HG03354 (cell line): Measurements from ENCODE around the gene SNU13.
"Not testable (repeated sequence)": the region's sequence is repeated elsewhere in the genome, so short reads cannot be mapped to it uniquely, and the experiment has no call there.

Source experiments
- ATAC-seq: cut with Tn5 transposase; IDR thresholded peaks from one replicate; pipeline ENCODE4 v1.9.1; 2021; ENCODE audit warnings: mild to moderate bottlenecking; ENCODE audit not compliant: unreplicated experiment, poor library complexity, severe bottlenecking

The SNU13 gene

DNA sequence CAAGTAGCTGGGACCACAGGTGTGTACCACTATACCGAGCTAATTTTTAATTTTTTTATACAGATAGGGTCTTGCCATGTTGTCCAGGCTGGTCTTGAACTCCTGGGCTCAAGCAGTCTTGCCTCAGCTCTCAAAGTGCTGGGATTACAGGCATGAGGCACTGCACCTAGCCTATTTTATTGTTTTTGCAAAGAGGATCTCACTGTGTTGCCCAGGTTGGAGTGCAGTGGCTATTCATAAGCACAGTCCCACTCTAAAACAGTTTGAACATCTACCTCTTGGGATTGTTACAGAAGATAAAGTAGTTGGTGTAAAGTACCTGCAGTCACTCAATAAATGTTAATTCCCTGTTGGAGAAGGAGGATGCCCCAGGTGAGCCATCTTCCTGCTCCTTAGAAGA is 38.4 kb downstream of the SNU13 start:
- ATAC-seq = no peak

DNA sequence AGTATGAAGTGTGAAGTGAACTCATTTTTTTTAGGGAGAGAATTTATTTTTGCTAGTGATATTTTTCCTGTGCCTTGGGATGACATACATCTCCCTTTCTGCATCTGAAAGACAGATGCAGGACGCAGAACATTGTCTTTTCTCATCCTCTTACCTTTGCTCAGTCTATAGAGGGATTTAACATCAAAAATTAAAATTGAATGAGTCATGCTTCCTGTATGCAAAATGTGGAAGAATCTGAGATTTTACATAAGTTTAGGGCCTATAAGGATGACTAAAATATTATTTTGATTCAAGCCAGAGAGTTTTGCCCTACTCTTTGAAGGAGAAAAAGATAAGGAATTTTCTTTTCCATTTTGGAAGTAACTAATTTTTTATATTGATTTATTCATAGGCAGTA is 40.2 kb downstream of the SNU13 start:
- ATAC-seq = no peak

DNA sequence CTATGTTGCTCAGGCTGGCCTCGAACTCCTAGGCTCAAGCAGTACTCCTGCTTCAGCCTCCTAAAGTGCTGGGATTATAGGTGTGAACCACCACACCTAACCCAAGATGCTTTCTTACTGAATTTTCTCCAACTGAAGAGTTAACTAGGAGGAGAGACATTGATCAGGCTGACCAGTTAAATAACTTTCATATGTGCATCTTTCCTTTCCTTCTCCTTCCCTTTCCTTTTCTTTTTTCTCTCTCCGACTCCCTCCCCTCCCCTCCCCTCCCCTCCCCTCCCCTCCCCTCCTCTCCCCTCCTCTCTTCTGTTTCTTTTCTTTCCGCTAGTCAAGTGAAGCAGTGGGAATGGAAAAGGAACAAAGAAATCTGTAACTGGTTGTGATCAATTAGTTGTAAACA is 40.9 kb downstream of the SNU13 start:
- no peak for ATAC-seq

DNA sequence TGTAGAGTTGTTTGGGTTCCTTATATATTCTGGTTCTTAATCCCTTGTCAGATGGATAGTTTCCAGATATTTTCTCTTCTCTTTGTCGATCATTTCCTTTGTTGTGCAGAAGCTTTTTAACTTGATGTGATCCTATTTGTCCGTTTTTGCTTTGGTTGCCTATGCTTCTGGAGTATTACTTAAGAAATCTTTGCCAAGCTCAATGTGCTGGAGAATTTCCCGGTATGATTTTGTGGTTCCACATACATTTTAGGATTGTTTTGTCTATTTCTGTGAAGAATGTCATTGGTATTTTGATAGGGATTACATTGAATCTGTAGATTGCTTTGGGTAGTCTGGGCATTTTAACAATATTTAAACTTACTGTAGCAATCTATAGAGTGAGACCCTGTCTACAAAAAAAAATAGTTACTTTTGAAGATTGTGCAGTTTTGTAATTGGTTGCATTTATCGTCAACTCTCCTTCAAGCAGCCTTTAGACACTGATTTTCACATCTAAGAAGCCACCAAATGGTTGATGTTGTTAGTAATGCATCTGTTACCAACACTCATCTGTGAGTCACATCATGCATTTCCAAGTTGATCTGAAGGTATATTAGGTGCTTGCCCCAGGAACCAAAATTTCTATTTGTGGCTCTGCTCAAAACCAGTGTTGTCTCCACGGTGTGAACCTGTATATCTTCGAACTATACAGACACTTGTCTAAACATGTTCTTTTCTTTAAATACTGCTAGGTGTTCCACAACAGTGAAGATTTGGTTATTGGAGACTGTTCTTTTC is 46.1 kb downstream of the SNU13 start:
- no peak for ATAC-seq

DNA sequence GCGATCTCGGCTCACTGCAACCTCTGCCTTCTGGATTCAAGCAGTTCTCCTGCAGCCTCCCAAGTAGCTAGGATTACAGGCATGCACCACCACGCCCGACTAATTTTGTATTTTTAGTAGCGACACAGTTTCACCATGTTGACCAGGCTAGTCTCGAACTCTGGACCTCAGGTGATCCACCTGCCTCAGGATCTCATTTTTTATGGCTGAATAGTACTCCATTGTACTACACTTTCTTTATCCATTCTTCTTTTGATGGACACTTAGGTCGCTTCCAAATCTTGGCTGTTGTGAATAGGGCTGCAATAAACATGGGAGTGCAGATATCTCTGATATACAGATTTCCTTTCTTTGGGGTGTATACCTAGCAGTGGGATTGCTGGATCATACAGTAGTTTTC is 46.8 kb downstream of the SNU13 start:
- ATAC-seq = no peak

DNA sequence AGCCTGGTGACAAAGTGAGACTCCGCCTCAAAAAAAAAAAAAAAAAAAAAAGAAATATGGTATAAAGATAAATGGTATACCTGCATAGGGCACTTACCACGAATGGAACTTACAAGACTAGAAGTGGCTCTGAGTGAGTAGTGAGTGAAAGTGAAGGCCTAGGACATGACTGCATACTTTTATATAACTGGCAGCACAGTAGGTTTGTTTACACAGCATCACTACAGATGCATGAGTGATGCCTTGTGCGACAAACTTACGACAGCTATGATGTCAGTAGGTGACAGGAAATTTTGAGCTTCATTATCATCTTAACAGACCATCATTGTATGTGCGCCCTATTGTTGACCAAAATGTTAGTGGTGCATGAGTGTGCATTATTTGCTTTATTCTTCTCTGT is 49.9 kb downstream of the SNU13 start:
- ATAC-seq = no peak

DNA sequence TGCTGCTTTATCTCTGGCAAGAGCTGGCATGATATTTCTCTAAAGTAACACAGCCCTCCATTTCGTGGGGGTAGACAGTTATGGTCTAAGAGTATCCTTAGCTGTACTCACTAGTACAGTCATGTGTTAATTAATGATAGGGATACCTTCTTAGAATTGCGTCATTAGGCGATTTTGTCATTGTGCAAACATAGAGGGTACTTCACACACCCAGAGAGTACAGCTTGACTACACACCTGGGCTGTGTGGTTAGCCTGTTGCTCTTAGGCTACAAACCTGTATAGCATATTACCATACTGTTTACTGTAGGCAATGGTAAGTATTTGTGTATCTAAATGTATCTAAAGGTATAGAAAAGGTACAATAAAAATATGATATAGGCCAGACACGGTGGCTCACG is 50.5 kb downstream of the SNU13 start:
- no peak for ATAC-seq

DNA sequence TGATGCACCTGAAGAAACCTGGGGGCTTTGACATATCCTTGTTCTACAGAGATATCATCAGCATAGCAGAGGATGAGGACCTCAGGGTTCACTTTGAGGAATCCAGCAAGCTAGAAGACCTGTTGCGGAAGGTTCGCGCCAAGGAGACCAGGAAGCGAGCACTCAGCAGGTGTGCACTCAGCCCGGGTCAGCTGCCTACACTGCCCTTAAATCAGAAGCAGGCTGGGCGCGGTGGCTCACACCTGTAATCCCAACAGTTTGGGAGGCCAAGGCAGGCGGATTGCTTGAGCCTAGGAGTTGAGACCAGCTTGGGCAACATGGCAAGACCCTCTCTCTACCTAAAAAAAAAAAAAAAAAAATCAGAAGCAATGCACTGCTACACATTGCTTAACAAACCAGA is 51.0 kb downstream of the SNU13 start:
- ATAC-seq = not testable (repeated sequence)

DNA sequence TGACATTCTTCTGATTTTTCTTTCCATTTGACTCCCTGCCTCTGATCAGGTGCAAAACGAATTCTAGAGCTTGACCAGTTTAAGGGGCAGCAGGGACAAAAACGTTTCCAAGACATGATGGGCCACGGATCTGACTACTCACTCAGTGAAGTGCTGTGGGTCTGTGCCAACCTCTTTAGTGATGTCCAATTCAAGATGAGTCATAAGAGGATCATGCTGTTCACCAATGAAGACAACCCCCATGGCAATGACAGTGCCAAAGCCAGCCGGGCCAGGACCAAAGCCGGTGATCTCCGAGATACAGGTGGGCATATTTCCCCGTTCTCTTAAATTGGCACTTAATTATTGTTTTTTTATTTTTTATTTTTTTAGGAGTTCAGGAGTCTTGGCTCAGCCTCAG is 52.2 kb downstream of the SNU13 start:
- ATAC-seq = no peak

DNA sequence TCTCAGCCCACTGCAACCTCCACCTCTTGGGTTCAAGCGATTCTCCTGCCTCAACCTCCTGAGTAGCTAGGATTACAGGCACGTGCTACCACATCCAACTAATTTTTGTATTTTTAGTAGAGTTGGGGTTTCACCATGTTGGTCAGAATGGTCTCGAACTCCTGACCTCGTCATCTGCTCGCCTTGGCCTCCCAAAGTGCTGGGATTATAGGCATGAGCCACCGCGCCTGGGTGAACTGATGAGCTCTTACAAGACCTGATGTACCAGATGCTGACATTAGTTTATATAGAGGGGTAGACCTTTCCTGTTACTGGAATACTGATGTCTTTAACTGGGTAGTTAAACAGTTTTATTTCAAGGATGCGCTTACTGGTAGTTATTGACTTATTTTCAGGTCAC is 54.1 kb downstream of the SNU13 start:
- ATAC-seq = not testable (repeated sequence)

DNA sequence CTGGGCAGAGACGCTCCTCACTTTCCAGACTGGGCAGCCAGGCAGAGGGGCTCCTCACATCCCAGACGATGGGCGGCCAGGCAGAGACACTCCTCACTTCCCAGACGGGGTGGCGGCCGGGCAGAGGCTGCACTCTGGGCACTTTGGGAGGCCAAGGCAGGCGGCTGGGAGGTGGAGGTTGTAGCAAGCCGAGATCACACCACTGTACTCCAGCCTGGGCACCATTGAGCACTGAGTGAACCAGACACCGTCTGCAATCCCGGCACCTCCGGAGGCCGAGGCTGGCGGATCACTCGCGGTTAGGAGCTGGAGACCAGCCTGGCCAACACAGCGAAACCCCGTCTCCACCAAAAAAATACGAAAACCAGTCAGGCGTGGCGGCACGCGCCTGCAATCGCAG is 57.1 kb downstream of the SNU13 start:
- not testable (repeated sequence) for ATAC-seq

DNA sequence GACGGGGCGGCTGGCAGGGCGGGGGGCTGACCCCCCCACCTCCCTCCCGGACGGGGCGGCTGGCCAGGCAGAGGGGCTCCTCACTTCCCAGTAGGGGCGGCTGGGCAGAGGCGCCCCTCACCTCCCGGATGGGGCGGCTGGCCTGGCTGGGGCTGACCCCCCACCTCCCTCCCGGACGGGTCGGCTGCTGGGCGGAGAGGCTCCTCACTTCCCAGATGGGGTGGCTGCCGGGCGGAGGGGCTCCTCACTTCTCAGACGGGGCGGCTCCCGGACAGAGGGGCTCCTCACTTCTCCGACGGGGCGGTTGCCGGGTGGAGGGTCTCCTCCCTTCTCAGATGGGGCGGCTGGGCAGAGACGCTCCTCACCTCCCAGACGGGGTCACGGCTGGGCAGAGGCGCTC is 57.6 kb downstream of the SNU13 start:
- not testable (repeated sequence) for ATAC-seq

DNA sequence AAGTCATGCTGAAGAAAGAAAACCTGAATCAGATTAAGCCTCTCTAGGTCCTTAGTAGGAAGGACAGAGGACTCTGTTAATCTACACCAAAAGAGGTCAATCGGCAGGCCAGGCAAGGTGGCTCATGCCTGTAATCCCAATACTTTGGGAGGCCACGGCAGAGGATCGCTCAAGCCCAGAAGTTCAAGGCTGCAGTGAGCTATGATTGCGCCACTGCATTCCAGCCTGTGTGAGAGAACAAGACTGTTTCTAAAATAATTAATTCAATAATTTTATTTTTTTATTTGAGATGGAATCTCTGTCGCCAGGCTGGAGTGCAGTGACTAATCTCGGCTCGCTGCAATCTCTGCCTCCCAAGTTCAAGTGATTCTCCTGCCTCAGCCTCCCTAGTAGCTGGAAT is 63.1 kb downstream of the SNU13 start:
- no peak for ATAC-seq
